GM21786 (cell line): Measurements from ENCODE around the gene SHH.
A peak's percentile ranks its signal among the peaks of the same experiment; 100 is the strongest.

Experiments
- ATAC-seq: cut with Tn5 transposase; IDR thresholded peaks from one replicate; pipeline ENCODE4 v1.9.1; 2021; ENCODE audit not compliant: unreplicated experiment

SHH gene

GRCh38 chr7:155807789-155808548 is 4.3 kb downstream of the SHH start:
- ATAC-seq, result no peak

GRCh38 chr7:155807065-155807671 is 5.1 kb downstream of the SHH start:
- ATAC-seq, result no peak

GRCh38 chr7:155806096-155806871 is 6.0 kb downstream of the SHH start:
- ATAC-seq, result no peak

- ATAC-seq, result no peak
Measured at GRCh38 chr7:155805826-155806095, 6.5 kb downstream of the SHH start.

GRCh38 chr7:155804897-155805825 is 7.1 kb downstream of the SHH start:
- no peak for ATAC-seq

GRCh38 chr7:155804431-155804831 is 7.8 kb downstream of the SHH start:
- no peak for ATAC-seq

- no peak for ATAC-seq
Measured at GRCh38 chr7:155803418-155804376, 8.6 kb downstream of the SHH start.

- ATAC-seq, result no peak
Measured at GRCh38 chr7:155802906-155803417, 9.3 kb downstream of the SHH start.

GRCh38 chr7:155802291-155802690 is 10.0 kb downstream of the SHH start:
- no peak for ATAC-seq

GRCh38 chr7:155800741-155801267 is 11.5 kb downstream of the SHH start:
- no peak for ATAC-seq

- no peak for ATAC-seq
Measured at GRCh38 chr7:155800301-155800700, 12.0 kb downstream of the SHH start.

GRCh38 chr7:155799514-155799913 is 12.7 kb downstream of the SHH start:
- no peak for ATAC-seq

- no peak for ATAC-seq
Measured at GRCh38 chr7:155798673-155799439, 13.4 kb downstream of the SHH start.

- no peak for ATAC-seq
Measured at GRCh38 chr7:155797262-155798250, 14.7 kb downstream of the SHH start.

- ATAC-seq, result peak; percentile 57
Measured at GRCh38 chr7:155796381-155797261, 15.6 kb downstream of the SHH start.

GRCh38 chr7:155795951-155796350 is 16.3 kb downstream of the SHH start:
- ATAC-seq, result no peak

- ATAC-seq, result no peak
Measured at GRCh38 chr7:155795401-155795800, 16.9 kb downstream of the SHH start.
